Brain pericyte (primary cell): ENCODE data around the gene BAG1.
A peak's percentile ranks its signal among the peaks of the same experiment; 100 is the strongest.

ENCODE experiments used
- DNase-seq: peaks from one replicate; pipeline ENCODE4 v3.0.0-alpha.2; 2012; ENCODE audit warnings: low read depth, low spot score

BAG1 gene

GRCh38 chr9:33211695-33212393 is 52.7 kb downstream of the BAG1 start:
- DNase-seq: no peak

- no peak for DNase-seq
Observed at GRCh38 chr9:33210006-33210715, 54.3 kb downstream of the BAG1 start.

GRCh38 chr9:33209394-33209793 is 55.1 kb downstream of the BAG1 start:
- DNase-seq: no peak

DNA sequence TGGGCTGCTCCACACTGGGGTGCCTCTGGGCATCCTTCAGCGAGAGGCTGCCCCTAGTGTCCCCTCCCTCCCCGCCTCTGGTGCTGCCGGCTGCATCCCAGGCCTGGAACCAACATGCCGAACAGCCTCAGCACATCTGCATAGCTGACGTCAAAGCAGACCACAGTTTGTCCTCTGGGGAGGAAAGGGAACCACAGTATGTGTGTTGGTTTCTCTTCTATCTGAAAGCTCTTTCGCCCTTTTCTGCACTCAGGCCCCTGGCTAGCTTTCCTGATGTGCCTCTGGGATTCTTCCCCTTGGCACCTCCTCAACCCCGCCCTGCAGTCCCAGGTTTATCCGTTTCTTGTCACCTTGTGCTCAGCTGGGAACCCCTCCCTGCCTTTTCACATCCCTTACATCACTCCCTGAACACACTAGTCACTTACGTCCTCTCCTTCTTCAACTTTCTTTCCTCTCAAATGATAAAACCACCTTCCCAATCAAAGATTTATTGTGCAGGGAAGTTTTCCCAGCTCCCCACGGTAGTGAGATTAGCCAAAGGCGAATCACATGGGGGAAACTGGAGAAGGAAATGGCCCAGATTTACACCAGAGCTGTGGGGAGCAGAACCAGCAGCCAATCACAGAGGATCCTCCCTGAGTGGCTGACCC is 61.8 kb downstream of the BAG1 start:
- peak; percentile 56 for DNase-seq
